ENCODE results near the gene TCF12. TPM values are rescaled to one million over a fixed set of nuclear protein-coding genes. Genes with fewer than 3 reads are reported as not detected.

The TCF12 gene
- total RNA-seq, 2 donors from 2014 or later, result 71.5 to 77.0 TPM

- no peak overlapping the region for H3K27ac Mint-ChIP-seq
- no peaks in the 10 kb centered on the region for H3K36me3 Mint-ChIP-seq (ENCODE audit: low read depth)
- no peak for ATAC-seq
- no peaks in the 10 kb centered on the region for H3K27me3 Mint-ChIP-seq
- no peak overlapping the region for H3K4me3 Mint-ChIP-seq
- no peak for DNase-seq
- H3K4me1 Mint-ChIP-seq, result peaks cover 21% of the 10 kb centered on the region
- no peaks in the 10 kb centered on the region for H3K9me3 ChIP-seq (ENCODE audit: control insufficient read depth, low read length, poor library complexity, severe bottlenecking)
Measured at GRCh38 chr15:57069423-57069822, 151.0 kb downstream of the TCF12 start.

- no peaks in the 10 kb centered on the region for H3K9me3 ChIP-seq (ENCODE audit: control insufficient read depth, low read length, poor library complexity, severe bottlenecking)
- Mint-ChIP-seq H3K27me3 (no peaks in the 10 kb centered on the region), H3K4me3 (no peak overlapping the region), H3K27ac (no peak overlapping the region), H3K4me1 (peaks cover 21% of the 10 kb centered on the region), H3K36me3 (ENCODE audit: low read depth) (no peaks in the 10 kb centered on the region)
- ATAC-seq, result no peak
- DNase-seq, result no peak
Measured at GRCh38 chr15:57070674-57071073, 152.2 kb downstream of the TCF12 start.

GRCh38 chr15:57079446-57079845, 161.0 kb downstream of the TCF12 start:
- ATAC-seq (no peak), DNase-seq (no peak)
- Mint-ChIP-seq H3K36me3 (ENCODE audit: low read depth) (no peaks in the 10 kb centered on the region), H3K27ac (no peak overlapping the region), H3K4me3 (no peak overlapping the region), H3K27me3 (no peaks in the 10 kb centered on the region), H3K4me1 (peaks cover 34% of the 10 kb centered on the region)
- no peaks in the 10 kb centered on the region for H3K9me3 ChIP-seq (ENCODE audit: control insufficient read depth, low read length, poor library complexity, severe bottlenecking)

GRCh38 chr15:57079931-57080620, 161.6 kb downstream of the TCF12 start:
- H3K27ac Mint-ChIP-seq, result no peak overlapping the region
- ATAC-seq, result no peak
- no peaks in the 10 kb centered on the region for H3K9me3 ChIP-seq (ENCODE audit: control insufficient read depth, low read length, poor library complexity, severe bottlenecking)
- H3K4me3 Mint-ChIP-seq, result no peak overlapping the region
- no peak for DNase-seq
- no peaks in the 10 kb centered on the region for H3K36me3 Mint-ChIP-seq (ENCODE audit: low read depth)
- H3K4me1 Mint-ChIP-seq, result peaks cover 34% of the 10 kb centered on the region
- H3K27me3 Mint-ChIP-seq, result no peaks in the 10 kb centered on the region

- H3K9me3 ChIP-seq (ENCODE audit: control insufficient read depth, low read length, poor library complexity, severe bottlenecking), result no peaks in the 10 kb centered on the region
- Mint-ChIP-seq H3K36me3 (ENCODE audit: low read depth) (no peaks in the 10 kb centered on the region), H3K27ac (no peak overlapping the region), H3K4me1 (peaks cover 31% of the 10 kb centered on the region), H3K4me3 (no peak overlapping the region), H3K27me3 (no peaks in the 10 kb centered on the region)
- ATAC-seq (no peak), DNase-seq (no peak)
Measured at GRCh38 chr15:57082054-57082728, 163.7 kb downstream of the TCF12 start.

GRCh38 chr15:57084192-57084591, 165.7 kb downstream of the TCF12 start:
- H3K9me3 ChIP-seq (ENCODE audit: control insufficient read depth, low read length, poor library complexity, severe bottlenecking), result no peaks in the 10 kb centered on the region
- Mint-ChIP-seq H3K27me3 (no peaks in the 10 kb centered on the region), H3K4me3 (no peak overlapping the region), H3K36me3 (ENCODE audit: low read depth) (no peaks in the 10 kb centered on the region), H3K4me1 (peaks cover 27% of the 10 kb centered on the region), H3K27ac (no peak overlapping the region)
- DNase-seq, result no peak
- no peak for ATAC-seq

GRCh38 chr15:57085267-57085666, 166.8 kb downstream of the TCF12 start:
- Mint-ChIP-seq H3K27ac (no peak overlapping the region), H3K4me3 (no peak overlapping the region), H3K4me1 (peaks cover 20% of the 10 kb centered on the region), H3K27me3 (no peaks in the 10 kb centered on the region), H3K36me3 (ENCODE audit: low read depth) (no peaks in the 10 kb centered on the region)
- DNase-seq (no peak), ATAC-seq (no peak)
- H3K9me3 ChIP-seq (ENCODE audit: control insufficient read depth, low read length, poor library complexity, severe bottlenecking), result no peaks in the 10 kb centered on the region

- H3K27me3 Mint-ChIP-seq, result no peaks in the 10 kb centered on the region
- ATAC-seq (no peak), DNase-seq (no peak)
- no peaks in the 10 kb centered on the region for H3K36me3 Mint-ChIP-seq (ENCODE audit: low read depth)
- peak overlapping the region; percentile 27 for H3K27ac Mint-ChIP-seq
- H3K4me3 Mint-ChIP-seq, result no peak overlapping the region
- peaks cover 11% of the 10 kb centered on the region for H3K4me1 Mint-ChIP-seq
- H3K9me3 ChIP-seq (ENCODE audit: control insufficient read depth, low read length, poor library complexity, severe bottlenecking), result no peaks in the 10 kb centered on the region
Measured at GRCh38 chr15:57086857-57087427, 168.5 kb downstream of the TCF12 start.

- H3K9me3 ChIP-seq (ENCODE audit: control insufficient read depth, low read length, poor library complexity, severe bottlenecking), result no peaks in the 10 kb centered on the region
- Mint-ChIP-seq H3K27ac (peak overlapping the region; percentile 16), H3K4me3 (no peak overlapping the region), H3K4me1 (peaks cover 8% of the 10 kb centered on the region), H3K36me3 (ENCODE audit: low read depth) (peaks cover 2% of the 10 kb centered on the region), H3K27me3 (no peaks in the 10 kb centered on the region)
- ATAC-seq, result no peak
- no peak for DNase-seq
Measured at GRCh38 chr15:57089815-57090495, 171.5 kb downstream of the TCF12 start.

GRCh38 chr15:57090496-57090859, 172.0 kb downstream of the TCF12 start:
- Mint-ChIP-seq H3K4me3 (no peak overlapping the region), H3K4me1 (peaks cover 7% of the 10 kb centered on the region), H3K27me3 (no peaks in the 10 kb centered on the region), H3K36me3 (ENCODE audit: low read depth) (peaks cover 2% of the 10 kb centered on the region), H3K27ac (peak overlapping the region; percentile 16)
- ATAC-seq (no peak), DNase-seq (no peak)
- H3K9me3 ChIP-seq (ENCODE audit: control insufficient read depth, low read length, poor library complexity, severe bottlenecking), result no peaks in the 10 kb centered on the region

GRCh38 chr15:57091636-57092035, 173.2 kb downstream of the TCF12 start:
- DNase-seq, result no peak
- Mint-ChIP-seq H3K36me3 (ENCODE audit: low read depth) (peaks cover 2% of the 10 kb centered on the region), H3K4me1 (peaks cover 8% of the 10 kb centered on the region), H3K27ac (no peak overlapping the region), H3K4me3 (no peak overlapping the region), H3K27me3 (no peaks in the 10 kb centered on the region)
- ATAC-seq, result no peak
- no peaks in the 10 kb centered on the region for H3K9me3 ChIP-seq (ENCODE audit: control insufficient read depth, low read length, poor library complexity, severe bottlenecking)

GRCh38 chr15:57092252-57092651, 173.8 kb downstream of the TCF12 start:
- Mint-ChIP-seq H3K36me3 (ENCODE audit: low read depth) (peaks cover 2% of the 10 kb centered on the region), H3K4me3 (no peak overlapping the region), H3K4me1 (peaks cover 8% of the 10 kb centered on the region), H3K27me3 (no peaks in the 10 kb centered on the region), H3K27ac (no peak overlapping the region)
- no peaks in the 10 kb centered on the region for H3K9me3 ChIP-seq (ENCODE audit: control insufficient read depth, low read length, poor library complexity, severe bottlenecking)
- no peak for ATAC-seq
- no peak for DNase-seq
